VCaP (cell line): ENCODE data around the gene FGFR2.

Experiments
- H3K27ac ChIP-seq: fragments of 450-650 bp; 2 replicates; pipeline ENCODE4 v1.5.1; 2017
- TF ChIP-seq, protein P1 (sequence below): fragments of 450-650 bp; conservative IDR thresholded peaks from 2 replicates; pipeline ENCODE4 v1.5.1; 2017; ENCODE audit warnings: mild to moderate bottlenecking, moderate library complexity

FGFR2 gene

DNA sequence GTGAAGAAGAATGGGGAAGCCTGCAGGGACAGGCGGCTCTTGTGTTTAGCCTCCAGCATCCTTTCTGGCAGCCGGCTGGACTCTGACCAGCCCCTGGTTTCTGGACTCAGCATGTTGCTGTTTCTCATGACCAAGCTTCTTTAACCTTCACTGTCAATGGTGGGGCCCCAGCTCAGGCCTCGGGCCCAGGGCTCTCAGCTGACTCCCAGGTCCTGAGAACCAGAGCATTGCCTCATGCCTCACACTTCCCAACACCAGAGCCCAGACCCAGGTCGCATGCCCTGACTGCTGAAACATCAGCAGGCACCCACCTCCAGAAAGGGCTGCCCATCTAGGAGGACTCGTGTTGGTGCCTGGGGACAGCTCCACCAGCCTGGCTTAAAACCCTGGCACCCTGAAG, 34.8 kb upstream of the FGFR2 start:
- H3K27ac ChIP-seq: no peak overlapping the region
- TF ChIP-seq, protein P1, sequence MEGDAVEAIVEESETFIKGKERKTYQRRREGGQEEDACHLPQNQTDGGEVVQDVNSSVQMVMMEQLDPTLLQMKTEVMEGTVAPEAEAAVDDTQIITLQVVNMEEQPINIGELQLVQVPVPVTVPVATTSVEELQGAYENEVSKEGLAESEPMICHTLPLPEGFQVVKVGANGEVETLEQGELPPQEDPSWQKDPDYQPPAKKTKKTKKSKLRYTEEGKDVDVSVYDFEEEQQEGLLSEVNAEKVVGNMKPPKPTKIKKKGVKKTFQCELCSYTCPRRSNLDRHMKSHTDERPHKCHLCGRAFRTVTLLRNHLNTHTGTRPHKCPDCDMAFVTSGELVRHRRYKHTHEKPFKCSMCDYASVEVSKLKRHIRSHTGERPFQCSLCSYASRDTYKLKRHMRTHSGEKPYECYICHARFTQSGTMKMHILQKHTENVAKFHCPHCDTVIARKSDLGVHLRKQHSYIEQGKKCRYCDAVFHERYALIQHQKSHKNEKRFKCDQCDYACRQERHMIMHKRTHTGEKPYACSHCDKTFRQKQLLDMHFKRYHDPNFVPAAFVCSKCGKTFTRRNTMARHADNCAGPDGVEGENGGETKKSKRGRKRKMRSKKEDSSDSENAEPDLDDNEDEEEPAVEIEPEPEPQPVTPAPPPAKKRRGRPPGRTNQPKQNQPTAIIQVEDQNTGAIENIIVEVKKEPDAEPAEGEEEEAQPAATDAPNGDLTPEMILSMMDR: no peak

DNA sequence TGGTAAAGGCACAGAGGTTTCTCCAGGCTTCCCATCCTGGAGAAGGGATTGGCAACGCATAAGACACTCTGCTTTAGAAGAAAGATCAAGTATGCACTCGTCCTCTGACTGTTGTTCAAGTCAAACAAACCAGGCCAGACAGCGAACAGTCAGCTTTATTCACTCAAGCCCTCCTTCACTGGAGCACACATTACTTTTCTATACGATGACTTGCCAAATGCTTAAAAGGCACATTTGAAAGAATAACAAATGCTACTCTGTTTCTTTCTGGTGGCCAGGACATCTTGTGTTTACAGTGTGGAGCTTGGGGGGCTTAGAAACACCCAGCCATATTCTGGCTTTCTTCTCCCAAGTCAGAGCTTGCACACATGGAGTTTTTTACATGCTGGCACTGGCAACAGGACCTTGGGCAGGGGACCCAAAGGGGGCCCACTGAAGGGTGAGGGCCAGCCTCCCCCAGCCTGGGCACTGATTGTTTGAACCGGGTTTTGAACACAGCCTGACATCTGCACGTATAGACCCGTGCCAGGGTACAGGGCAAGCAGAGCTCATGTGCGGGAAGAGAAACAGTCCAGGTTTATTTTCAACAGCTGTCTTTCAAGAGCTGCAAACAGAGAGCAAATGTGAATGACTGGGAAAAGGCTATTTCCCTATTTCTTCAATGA, 33.3 kb upstream of the FGFR2 start:
- H3K27ac ChIP-seq: no peak overlapping the region
- TF ChIP-seq, protein P1: no peak

DNA sequence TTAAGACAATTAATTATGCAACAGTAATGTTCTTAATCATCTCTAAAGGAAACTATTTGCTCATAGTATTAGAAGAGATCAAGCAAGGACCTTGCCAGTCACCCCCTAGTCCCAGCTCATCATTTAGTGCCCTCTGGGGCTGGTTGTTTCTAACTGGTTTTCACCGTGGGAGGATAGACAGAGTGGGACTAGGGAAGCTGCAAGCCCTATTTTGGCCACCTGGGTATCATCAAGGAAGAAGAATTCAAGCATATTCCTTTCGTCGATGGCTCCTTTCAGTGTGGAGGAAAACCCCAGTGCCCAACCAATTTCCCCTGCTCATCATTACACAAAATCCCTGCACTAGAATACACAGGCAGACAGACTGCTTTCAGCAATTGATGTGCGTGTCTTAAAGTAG, 30.6 kb upstream of the FGFR2 start:
- TF ChIP-seq, protein P1: no peak

DNA sequence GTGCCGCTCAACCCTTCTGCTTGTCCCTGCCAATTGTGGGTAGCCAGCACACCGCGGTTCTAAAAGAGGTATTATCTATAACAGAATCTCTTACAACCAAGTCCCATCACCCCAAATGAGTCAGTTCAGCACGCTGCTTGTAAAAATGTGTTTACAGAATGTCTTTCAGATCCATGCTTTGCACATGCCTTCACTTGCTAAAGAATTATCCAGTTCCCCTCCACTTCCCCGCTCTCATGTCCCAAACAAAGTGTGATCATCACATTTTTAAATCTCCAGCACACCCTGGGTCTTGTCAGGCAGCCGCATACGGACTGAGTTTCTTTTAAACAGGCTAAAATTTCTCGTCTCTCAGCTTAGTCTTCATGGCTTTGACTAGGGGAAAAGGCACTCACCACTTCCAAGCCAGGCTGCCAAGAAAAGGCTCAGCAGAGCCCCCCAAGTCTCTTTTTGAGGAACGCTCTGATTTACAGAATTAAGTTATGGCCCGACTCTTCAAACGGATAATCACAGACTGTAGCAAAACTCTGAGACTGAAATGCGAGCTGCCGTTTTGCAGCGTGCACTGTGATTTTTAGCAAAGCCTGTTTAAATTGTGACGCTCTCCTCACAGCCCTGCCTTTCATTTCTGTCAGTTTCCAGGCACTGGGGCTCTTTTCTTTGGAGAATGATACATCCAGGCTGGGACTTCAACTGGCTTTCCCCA, 29.8 kb upstream of the FGFR2 start:
- H3K27ac ChIP-seq: no peak overlapping the region
- TF ChIP-seq, protein P1: no peak

More for the DNA sequence above, 30.6 kb upstream of the FGFR2 start:
- no peak overlapping the region for H3K27ac ChIP-seq

DNA sequence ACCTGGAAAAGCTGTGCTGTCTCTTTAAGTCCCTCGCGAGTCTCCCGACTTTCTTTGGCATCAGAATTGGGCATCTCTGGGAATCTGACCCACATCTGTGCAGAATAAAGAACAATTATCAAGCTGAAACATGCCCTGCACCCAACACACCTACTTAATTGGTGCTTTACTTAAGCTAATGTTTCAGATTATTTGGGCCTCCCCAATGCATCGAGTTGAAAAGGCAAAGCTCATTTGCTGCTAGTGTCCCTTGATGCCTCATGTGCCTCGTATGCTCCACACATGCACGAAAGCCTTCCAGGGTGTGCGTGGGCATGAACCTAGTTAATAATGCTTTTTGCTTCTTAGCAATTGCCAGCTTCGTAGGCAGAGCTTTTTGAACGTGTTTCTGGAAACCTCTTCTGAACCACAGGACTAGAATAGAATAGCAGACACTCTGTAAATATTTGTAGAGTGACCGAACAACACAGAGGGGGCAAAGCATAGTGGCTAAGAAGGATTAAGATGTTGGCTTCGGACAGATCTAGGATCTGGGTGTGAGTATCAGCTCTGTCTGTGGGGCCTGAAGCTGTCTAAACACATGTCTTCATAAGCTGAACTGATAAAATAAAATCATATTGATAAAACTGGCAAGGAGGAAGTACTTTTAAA, 26.7 kb upstream of the FGFR2 start:
- no peak overlapping the region for H3K27ac ChIP-seq
- TF ChIP-seq, protein P1: no peak

DNA sequence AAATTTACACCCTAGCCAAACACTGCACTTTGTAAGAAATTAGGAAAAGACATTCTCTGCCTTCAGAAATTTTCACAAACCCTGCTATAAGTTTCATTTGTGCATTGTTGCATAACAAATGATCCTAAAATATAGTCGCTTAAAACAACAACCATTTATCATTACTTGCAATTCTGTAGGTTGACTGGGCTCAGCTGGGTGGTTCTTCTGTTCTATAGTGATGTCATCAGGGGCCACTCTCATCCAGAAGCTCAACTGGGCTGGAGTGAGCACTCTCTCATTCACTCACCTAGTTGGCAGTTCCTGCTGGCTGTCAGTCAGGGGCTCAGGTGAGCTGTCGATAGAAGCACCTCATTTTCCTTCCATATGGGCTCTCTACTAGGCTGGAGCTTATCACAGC, 20.7 kb upstream of the FGFR2 start:
- TF ChIP-seq, protein P1: no peak

DNA sequence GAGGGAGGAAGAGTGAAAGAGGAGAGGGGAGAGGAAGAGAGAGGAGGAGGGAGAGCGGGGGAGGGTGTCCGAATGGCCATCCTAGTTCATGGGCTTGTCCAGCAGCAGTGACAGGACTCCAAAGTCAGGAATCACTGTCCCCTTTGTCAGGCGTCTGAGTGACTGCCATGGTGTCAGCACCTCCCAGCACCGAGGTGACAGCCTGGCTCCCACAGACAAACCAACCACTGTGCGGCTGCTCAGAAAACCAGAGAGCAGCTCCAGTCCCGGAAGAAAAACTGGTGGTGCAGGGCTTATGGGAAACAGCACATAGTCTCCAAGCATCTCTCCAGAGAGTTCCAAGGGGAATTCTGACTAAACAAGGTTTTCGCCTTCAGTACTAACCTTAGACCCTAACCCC, 18.9 kb upstream of the FGFR2 start:
- no peak overlapping the region for H3K27ac ChIP-seq
- TF ChIP-seq, protein P1: no peak

More for the DNA sequence above, 20.7 kb upstream of the FGFR2 start:
- no peak overlapping the region for H3K27ac ChIP-seq
